ENCODE results near the gene ZIC4.
A peak's percentile ranks its signal among the peaks of the same experiment; 100 is the strongest.

The ZIC4 gene

DNA sequence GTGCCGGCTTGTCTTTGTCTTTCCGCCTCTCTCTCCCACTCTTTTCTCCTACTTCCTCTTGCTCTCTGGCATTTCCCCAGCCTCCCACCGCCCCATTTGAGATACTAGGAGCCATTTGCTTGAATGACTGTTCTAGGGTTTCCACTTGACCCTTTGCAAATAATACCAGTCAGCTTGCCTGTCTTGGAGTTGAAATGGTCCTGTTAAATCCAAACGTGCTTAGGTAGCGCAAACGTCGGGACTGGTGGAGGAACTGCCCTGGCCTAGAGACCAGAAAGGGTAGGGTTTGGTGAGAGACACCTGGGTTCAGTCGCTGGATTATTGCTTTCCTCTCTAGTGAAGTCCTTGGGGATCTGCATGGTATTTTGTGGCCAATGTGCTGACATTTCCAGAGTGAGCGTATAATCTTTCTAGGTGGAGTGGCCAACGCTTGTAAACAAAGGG, 13.5 kb upstream of the ZIC4 start:
- Mint-ChIP-seq H3K36me3 (ENCODE audit: low read depth) (peaks cover under 1% of the 10 kb centered on the region), H3K27ac (peak overlapping the region; percentile 89 to 96 (median 93)), H3K4me3 (peak overlapping the region; percentile 70 to 81 (median 77)), H3K27me3 (ENCODE audit: low read depth) (peaks cover 100% of the 10 kb centered on the region), H3K4me1 (peaks cover 56% of the 10 kb centered on the region), H3K9me3 (no peaks in the 10 kb centered on the region)
- TF ChIP-seq, protein P1, sequence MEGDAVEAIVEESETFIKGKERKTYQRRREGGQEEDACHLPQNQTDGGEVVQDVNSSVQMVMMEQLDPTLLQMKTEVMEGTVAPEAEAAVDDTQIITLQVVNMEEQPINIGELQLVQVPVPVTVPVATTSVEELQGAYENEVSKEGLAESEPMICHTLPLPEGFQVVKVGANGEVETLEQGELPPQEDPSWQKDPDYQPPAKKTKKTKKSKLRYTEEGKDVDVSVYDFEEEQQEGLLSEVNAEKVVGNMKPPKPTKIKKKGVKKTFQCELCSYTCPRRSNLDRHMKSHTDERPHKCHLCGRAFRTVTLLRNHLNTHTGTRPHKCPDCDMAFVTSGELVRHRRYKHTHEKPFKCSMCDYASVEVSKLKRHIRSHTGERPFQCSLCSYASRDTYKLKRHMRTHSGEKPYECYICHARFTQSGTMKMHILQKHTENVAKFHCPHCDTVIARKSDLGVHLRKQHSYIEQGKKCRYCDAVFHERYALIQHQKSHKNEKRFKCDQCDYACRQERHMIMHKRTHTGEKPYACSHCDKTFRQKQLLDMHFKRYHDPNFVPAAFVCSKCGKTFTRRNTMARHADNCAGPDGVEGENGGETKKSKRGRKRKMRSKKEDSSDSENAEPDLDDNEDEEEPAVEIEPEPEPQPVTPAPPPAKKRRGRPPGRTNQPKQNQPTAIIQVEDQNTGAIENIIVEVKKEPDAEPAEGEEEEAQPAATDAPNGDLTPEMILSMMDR (IDR thresholded peaks at IDR 0.05; ENCODE audit: unreplicated experiment in 3 of 3): no peak

DNA sequence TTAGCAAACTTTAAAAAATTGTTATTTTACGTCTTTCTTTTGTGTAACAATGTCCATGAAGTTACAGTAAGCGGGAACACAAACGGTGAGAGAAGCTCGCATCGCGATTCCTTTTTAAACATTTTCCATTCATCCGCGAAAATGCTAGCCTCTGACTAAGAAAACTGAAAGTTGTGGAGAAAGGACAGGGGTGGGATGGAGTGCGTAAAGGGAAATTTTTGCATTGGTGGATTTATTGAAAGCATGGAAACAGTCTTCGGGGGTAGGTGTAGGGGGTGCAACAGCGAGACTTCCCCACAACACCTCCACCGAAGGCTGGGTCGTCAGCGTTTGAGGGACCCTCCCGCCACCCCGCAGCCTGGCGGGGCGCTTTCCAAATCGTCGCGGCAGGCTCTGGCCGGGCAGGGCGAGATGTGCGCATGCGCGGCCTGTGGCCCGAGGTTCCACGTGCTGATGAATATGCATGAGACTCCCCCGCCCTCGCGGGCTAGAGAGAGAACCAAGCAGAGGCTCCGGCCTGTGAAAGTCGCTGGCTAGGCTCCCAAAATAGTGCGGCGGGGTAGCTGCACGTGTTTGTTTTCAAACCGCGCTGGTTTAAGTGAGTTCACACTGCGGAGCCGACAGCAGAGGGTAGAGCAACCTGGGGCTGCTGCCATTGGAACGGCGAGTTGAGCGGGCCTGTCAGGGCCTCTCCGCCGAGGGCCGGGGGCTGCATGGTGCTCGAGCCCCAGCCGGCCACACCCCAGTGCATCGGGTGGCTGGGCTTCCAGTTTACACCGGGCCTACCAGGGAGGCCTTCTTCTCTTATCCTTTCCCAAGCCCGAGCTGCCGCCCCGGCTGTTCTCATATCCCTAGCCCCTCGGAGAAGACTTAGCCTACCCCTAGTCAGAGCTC, 12.7 kb upstream of the ZIC4 start:
- TF ChIP-seq, protein P1 (IDR thresholded peaks at IDR 0.05; ENCODE audit: unreplicated experiment in 3 of 3): no peak
- Mint-ChIP-seq H3K4me3 (peak overlapping the region; percentile 70 to 81 (median 77)), H3K36me3 (ENCODE audit: low read depth) (peaks cover 8% of the 10 kb centered on the region)

DNA sequence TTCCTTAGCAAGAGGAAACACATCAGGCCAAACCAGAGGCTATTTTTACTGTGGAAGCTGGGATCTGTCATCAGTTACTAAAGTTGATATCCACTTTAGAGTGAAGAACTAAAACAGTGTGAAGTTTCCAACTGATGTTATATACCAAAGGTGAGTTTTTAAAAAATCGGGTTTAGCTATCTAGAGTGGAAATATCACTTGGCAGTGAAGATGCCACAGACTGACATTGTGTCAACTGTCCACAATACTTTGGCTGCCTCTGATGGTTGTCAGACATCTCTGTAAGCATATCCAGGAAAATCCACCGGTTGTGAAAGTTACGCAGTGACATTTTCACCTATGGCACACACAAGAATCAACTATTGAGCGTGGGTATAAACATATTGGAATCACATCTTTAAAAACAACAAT, 12.0 kb upstream of the ZIC4 start:
- Mint-ChIP-seq H3K36me3 (ENCODE audit: low read depth) (peaks cover 11% of the 10 kb centered on the region), H3K27me3 (ENCODE audit: low read depth) (peaks cover 99% of the 10 kb centered on the region), H3K27ac (peak overlapping the region; percentile 89 to 96 (median 93)), H3K9me3 (no peaks in the 10 kb centered on the region), H3K4me1 (peaks cover 61% of the 10 kb centered on the region), H3K4me3 (peak overlapping the region; percentile 70 to 81 (median 77))
- TF ChIP-seq, protein P1 (IDR thresholded peaks at IDR 0.05; ENCODE audit: unreplicated experiment in 3 of 3): no peak

More for the DNA sequence above, 12.7 kb upstream of the ZIC4 start:
- peaks cover 63% of the 10 kb centered on the region for H3K4me1 Mint-ChIP-seq
- H3K9me3 Mint-ChIP-seq: no peaks in the 10 kb centered on the region
- H3K27ac Mint-ChIP-seq: peak overlapping the region; percentile 89 to 96 (median 93)
- H3K27me3 Mint-ChIP-seq (ENCODE audit: low read depth): peaks cover 100% of the 10 kb centered on the region

GRCh38 chr3:147417551-147418295, 11.4 kb upstream of the ZIC4 start:
- peak overlapping the region in 1 of 3 experiments; percentile 77 for H3K4me3 Mint-ChIP-seq
- no peaks in the 10 kb centered on the region for H3K9me3 Mint-ChIP-seq
- H3K36me3 Mint-ChIP-seq (ENCODE audit: low read depth): peaks cover 15% of the 10 kb centered on the region
- H3K27me3 Mint-ChIP-seq (ENCODE audit: low read depth): peaks cover 99% of the 10 kb centered on the region
- TF ChIP-seq, protein P1 (IDR thresholded peaks at IDR 0.05; ENCODE audit: unreplicated experiment in 3 of 3): no peak
- H3K27ac Mint-ChIP-seq: peak overlapping the region; percentile 89 to 96 (median 93)
- peaks cover 61% of the 10 kb centered on the region for H3K4me1 Mint-ChIP-seq

- Mint-ChIP-seq H3K9me3 (no peaks in the 10 kb centered on the region), H3K4me3 (peak overlapping the region in 2 of 3 experiments; percentile 16 to 19), H3K4me1 (peaks cover 53% of the 10 kb centered on the region), H3K36me3 (ENCODE audit: low read depth) (peaks cover 20% of the 10 kb centered on the region), H3K27ac (peak overlapping the region; percentile 52 to 89 (median 75)), H3K27me3 (ENCODE audit: low read depth) (peaks cover 99% of the 10 kb centered on the region)
- TF ChIP-seq, protein P1 (IDR thresholded peaks at IDR 0.05; ENCODE audit: unreplicated experiment in 3 of 3): no peak
These were observed 10.6 kb upstream of the ZIC4 start for GRCh38 chr3:147416931-147417330.
